SU-DHL-6 (cell line): ENCODE results near the gene LRRC49.

Experiments
- H2AFZ ChIP-seq: fragments of 200-600 bp; sonication (generic); 2 replicates; pipeline ENCODE4 v1.6.1; 2014; ENCODE audit warnings: low read depth, mild to moderate bottlenecking, moderate library complexity, mixed read lengths, antibody characterized with exemption, low read length; ENCODE audit not compliant: severe bottlenecking
- H3F3A ChIP-seq: fragments of 200-600 bp; shearing (Covaris generic); 2 replicates; pipeline ENCODE4 v1.6.0; 2016; ENCODE audit warnings: antibody characterized with exemption, mild to moderate bottlenecking; ENCODE audit not compliant: insufficient read depth
- H3K27ac ChIP-seq: fragments of 200-600 bp; sonication (generic); 2 replicates; pipeline ENCODE4 v1.5.1; 2016; ENCODE audit warnings: low read depth, mild to moderate bottlenecking, low read length, moderate library complexity, mixed read lengths
- H3K27me3 ChIP-seq: fragments of 200-600 bp; sonication (generic), shearing (Covaris generic); 2 replicates; pipeline ENCODE4 v1.6.0; 2014; ENCODE audit warnings: mild to moderate bottlenecking, low read length
- H3K36me3 ChIP-seq: fragments of 200-600 bp; sonication (generic); 2 replicates; pipeline ENCODE4 v1.6.1; 2014; ENCODE audit warnings: mild to moderate bottlenecking, low read length, mixed read lengths
- H3K4me2 ChIP-seq: fragments of 300-600, 200-600 bp; shearing (Covaris generic), sonication (generic); 2 replicates; pipeline ENCODE4 v1.6.0; 2014; ENCODE audit warnings: low read length, low read depth, mild to moderate bottlenecking; ENCODE audit not compliant: poor library complexity, severe bottlenecking
- H3K4me3 ChIP-seq: fragments of 200-600 bp; sonication (generic); 2 replicates; pipeline ENCODE4 v1.5.1; 2014; ENCODE audit warnings: antibody characterized with exemption, low read length, mild to moderate bottlenecking, mixed read lengths; ENCODE audit not compliant: insufficient read depth, poor library complexity, severe bottlenecking
- H3K79me2 ChIP-seq: fragments of 200-600 bp; sonication (generic); 2 replicates; pipeline ENCODE4 v1.6.1; 2014; ENCODE audit warnings: mild to moderate bottlenecking, low read length, moderate library complexity; ENCODE audit not compliant: insufficient read depth
- H3K9ac ChIP-seq: fragments of 200-600 bp; sonication (generic); 2 replicates; pipeline ENCODE4 v1.7.0; 2014; ENCODE audit warnings: mild to moderate bottlenecking, low read length
- H3K9me2 ChIP-seq: fragments of 200-600 bp; sonication (generic); replicated peaks from 2 replicates; pipeline ENCODE4 v1.6.1; 2014; ENCODE audit warnings: low read length; ENCODE audit not compliant: insufficient read depth
- H3K9me3 ChIP-seq: fragments of 200-600 bp; sonication (generic); 2 replicates; pipeline ENCODE4 v1.6.1; 2014; ENCODE audit warnings: low read length, mixed read lengths; ENCODE audit not compliant: insufficient read depth
- H4K20me1 ChIP-seq: fragments of 200-600 bp; sonication (generic); 2 replicates; pipeline ENCODE4 v1.6.1; 2014; ENCODE audit warnings: low read depth, mild to moderate bottlenecking, antibody characterized with exemption, low read length, moderate library complexity, mixed read lengths
- EZH2phosphoT487 ChIP-seq: fragments of 200-600 bp; sonication (generic), shearing (Covaris generic); conservative IDR thresholded peaks from 2 replicates; pipeline ENCODE4 v1.6.1; 2018; ENCODE audit warnings: mild to moderate bottlenecking, antibody characterized with exemption, low read length, moderate library complexity, mixed read lengths
- TF ChIP-seq, protein P1 (sequence below): fragments of 200-600 bp; sonication (generic); IDR thresholded peaks from one replicate; pipeline ENCODE4 v1.5.1; 2017; ENCODE audit warnings: antibody characterized with exemption, mild to moderate bottlenecking, low read length, moderate library complexity; ENCODE audit not compliant: insufficient read depth, poor library complexity, severe bottlenecking

The LRRC49 gene

DNA sequence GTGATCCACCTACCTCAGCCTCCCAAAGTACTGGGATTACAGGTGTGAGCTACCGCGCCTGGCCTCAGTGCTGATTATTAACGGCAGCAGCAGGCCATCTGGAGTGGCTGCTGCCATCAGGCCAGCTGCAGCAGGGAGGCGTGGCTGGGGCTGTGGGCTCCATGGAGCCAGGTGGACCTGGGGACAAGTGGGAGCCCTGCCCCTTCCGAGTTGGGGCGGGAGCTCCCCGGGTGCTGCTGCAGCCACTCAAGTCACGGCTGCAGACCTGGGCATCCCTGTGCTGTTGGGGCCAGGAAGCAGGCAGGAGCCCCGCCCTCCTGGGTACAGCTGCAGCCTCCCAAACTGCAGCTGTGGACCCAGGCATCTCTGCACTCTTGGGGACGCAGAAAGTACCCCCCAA is 23.9 kb downstream of the LRRC49 start:
- peaks cover 4% of the 10 kb centered on the region; the same call in 1 of the 2 replicates for H3K9me3 ChIP-seq
- H3K79me2 ChIP-seq: no peaks in the 10 kb centered on the region
- H3K36me3 ChIP-seq: no peaks in the 10 kb centered on the region
- no peak overlapping the region for H3K4me2 ChIP-seq
- H3K27me3 ChIP-seq: no peaks in the 10 kb centered on the region
- no peaks in the 10 kb centered on the region for H3F3A ChIP-seq
- TF ChIP-seq, protein P1, sequence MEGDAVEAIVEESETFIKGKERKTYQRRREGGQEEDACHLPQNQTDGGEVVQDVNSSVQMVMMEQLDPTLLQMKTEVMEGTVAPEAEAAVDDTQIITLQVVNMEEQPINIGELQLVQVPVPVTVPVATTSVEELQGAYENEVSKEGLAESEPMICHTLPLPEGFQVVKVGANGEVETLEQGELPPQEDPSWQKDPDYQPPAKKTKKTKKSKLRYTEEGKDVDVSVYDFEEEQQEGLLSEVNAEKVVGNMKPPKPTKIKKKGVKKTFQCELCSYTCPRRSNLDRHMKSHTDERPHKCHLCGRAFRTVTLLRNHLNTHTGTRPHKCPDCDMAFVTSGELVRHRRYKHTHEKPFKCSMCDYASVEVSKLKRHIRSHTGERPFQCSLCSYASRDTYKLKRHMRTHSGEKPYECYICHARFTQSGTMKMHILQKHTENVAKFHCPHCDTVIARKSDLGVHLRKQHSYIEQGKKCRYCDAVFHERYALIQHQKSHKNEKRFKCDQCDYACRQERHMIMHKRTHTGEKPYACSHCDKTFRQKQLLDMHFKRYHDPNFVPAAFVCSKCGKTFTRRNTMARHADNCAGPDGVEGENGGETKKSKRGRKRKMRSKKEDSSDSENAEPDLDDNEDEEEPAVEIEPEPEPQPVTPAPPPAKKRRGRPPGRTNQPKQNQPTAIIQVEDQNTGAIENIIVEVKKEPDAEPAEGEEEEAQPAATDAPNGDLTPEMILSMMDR: no peak
- TF ChIP-seq EZH2phosphoT487: no peak
- no peaks in the 10 kb centered on the region for H4K20me1 ChIP-seq
- no peaks in the 10 kb centered on the region for H3K9me2 ChIP-seq
- H2AFZ ChIP-seq: no peak overlapping the region
- no peak overlapping the region for H3K9ac ChIP-seq
- H3K4me3 ChIP-seq: no peak overlapping the region
- no peak overlapping the region for H3K27ac ChIP-seq

DNA sequence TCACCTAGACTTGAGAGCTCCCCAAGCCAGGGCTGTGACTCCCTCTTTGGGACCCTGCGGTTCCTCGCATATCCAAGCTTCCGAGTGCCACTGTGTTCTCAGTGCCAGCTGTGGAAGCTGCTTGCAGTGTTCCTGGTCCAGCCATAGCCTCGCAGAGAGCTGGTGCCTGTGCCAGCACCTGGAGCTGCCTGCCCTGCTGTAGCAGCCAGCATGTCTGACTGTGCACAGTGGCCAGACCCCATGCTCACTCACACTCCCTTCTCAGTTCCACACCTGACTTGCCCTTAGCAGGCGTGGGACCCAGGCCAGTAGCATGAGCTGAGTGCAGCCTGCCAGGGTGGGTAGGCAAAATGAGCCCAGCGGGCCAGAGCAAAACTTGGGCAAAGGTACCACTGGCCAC is 25.3 kb downstream of the LRRC49 start:
- no peaks in the 10 kb centered on the region for H3K27me3 ChIP-seq
- H3K36me3 ChIP-seq: no peaks in the 10 kb centered on the region
- no peaks in the 10 kb centered on the region for H4K20me1 ChIP-seq
- H2AFZ ChIP-seq: no peak overlapping the region
- H3K4me3 ChIP-seq: no peak overlapping the region
- no peaks in the 10 kb centered on the region for H3K9me2 ChIP-seq
- H3K27ac ChIP-seq: no peak overlapping the region
- H3K9me3 ChIP-seq: peaks cover 4% of the 10 kb centered on the region; the same call in 1 of the 2 replicates
- no peaks in the 10 kb centered on the region for H3K79me2 ChIP-seq
- H3K4me2 ChIP-seq: no peak overlapping the region
- H3K9ac ChIP-seq: no peak overlapping the region
- TF ChIP-seq EZH2phosphoT487: no peak
- TF ChIP-seq, protein P1: no peak
- H3F3A ChIP-seq: no peaks in the 10 kb centered on the region

DNA sequence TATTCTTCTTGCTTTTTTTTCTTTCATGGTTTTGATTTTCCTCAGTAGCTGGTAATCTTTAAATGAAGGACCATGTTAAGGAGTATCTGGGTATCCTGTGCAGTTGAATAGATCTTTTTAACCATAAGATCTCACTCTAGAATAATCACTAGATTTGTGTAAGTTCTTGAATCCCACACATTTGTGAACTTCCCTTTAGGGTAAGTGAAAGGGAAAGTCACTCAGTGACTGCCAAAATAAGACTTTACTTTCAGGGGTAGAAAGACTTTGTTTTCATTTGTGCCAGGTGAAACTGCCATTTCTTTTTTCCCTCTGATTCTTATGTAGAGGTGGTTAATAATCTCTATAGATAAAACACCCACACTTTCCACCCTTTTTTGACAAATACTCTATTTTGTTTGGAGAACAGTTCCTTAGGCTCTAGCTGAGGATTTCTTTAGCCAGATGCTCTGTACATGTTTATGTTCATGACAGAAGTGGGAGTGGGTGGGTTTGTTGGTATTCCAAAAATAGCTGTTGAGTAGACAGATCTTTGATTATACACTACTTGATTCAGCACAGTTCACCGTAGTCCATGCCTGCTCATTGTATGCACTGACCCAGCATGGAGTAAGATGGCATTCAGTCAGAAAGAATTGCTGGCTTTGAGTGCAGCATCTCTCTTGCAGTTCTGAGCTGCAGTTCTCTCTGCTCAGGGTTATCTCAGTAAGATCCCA is 28.5 kb downstream of the LRRC49 start:
- no peaks in the 10 kb centered on the region for H3K9me2 ChIP-seq
- H3K27ac ChIP-seq: no peak overlapping the region
- no peak overlapping the region for H3K9ac ChIP-seq
- no peak overlapping the region for H3K4me3 ChIP-seq
- H3K4me2 ChIP-seq: no peak overlapping the region
- H3K79me2 ChIP-seq: no peaks in the 10 kb centered on the region
- H3K9me3 ChIP-seq: peaks cover 4% of the 10 kb centered on the region; the same call in 1 of the 2 replicates
- no peaks in the 10 kb centered on the region for H3F3A ChIP-seq
- no peaks in the 10 kb centered on the region for H3K27me3 ChIP-seq
- TF ChIP-seq, protein P1: no peak
- TF ChIP-seq EZH2phosphoT487: no peak
- no peaks in the 10 kb centered on the region for H3K36me3 ChIP-seq
- H4K20me1 ChIP-seq: no peaks in the 10 kb centered on the region
- H2AFZ ChIP-seq: no peak overlapping the region
